Fibroblast of lung (primary cell): ENCODE data around the gene NPR1. TPM values are rescaled to one million over a fixed set of nuclear protein-coding genes. Genes with fewer than 3 reads are reported as not detected.
A peak's percentile ranks its signal among the peaks of the same experiment; 100 is the strongest.

Source experiments
- DNase-seq, 2 donors: peaks; one replicate each; pipeline versions ENCODE4 v3.0.0 to v3.0.0-alpha.2; 2010; ENCODE audit warnings: low read depth in 2 of 2
- H2AFZ ChIP-seq: 2 replicates; pipeline ENCODE4 v1.5.1; 2012; ENCODE audit warnings: low read length, control low read depth, inconsistent platforms
- H3K27ac ChIP-seq: 2 replicates; pipeline ENCODE4 v1.5.1; 2011; ENCODE audit warnings: low read length, control low read depth; ENCODE audit not compliant: insufficient read depth
- H3K27me3 ChIP-seq: 2 replicates; pipeline ENCODE4 v1.5.1; 2011; ENCODE audit warnings: mild to moderate bottlenecking, low read length; ENCODE audit not compliant: control insufficient read depth, insufficient read depth
- H3K36me3 ChIP-seq: 2 replicates; pipeline ENCODE4 v1.5.1; 2011; ENCODE audit warnings: low read length; ENCODE audit not compliant: control insufficient read depth, insufficient read depth
- H3K4me1 ChIP-seq: 2 replicates; pipeline ENCODE4 v1.5.1; 2011; ENCODE audit warnings: low read length; ENCODE audit not compliant: control insufficient read depth, insufficient read depth; ENCODE audit errors: extremely low read depth
- H3K4me2 ChIP-seq: 2 replicates; pipeline ENCODE4 v1.5.1; 2011; ENCODE audit warnings: low read length, control low read depth; ENCODE audit not compliant: insufficient read depth; ENCODE audit errors: extremely low read depth
- H3K4me3 ChIP-seq, 4 experiments: fragments of 200-600 bp in 1 of 4; sonication (generic) in 1 of 4; replicated peaks in 1 of 4; 2 replicates each; pipeline ENCODE4 v1.5.1; 2011 to 2016; ENCODE audit warnings: low read length in 4 of 4, low read depth in 3 of 4, mild to moderate bottlenecking in 3 of 4, control low read depth in 2 of 4, inconsistent platforms in 1 of 4, mixed read lengths in 1 of 4; ENCODE audit not compliant: insufficient read depth in 1 of 4; ENCODE audit errors: control extremely low read depth in 1 of 4
- H3K79me2 ChIP-seq: 2 replicates; pipeline ENCODE4 v1.5.1; 2012; ENCODE audit warnings: mild to moderate bottlenecking, low read length, inconsistent platforms; ENCODE audit not compliant: control insufficient read depth, insufficient read depth
- H3K9ac ChIP-seq: 2 replicates; pipeline ENCODE4 v1.5.1; 2011; ENCODE audit warnings: mild to moderate bottlenecking, low read length, control low read depth; ENCODE audit not compliant: insufficient read depth
- H3K9me3 ChIP-seq: 2 replicates; pipeline ENCODE4 v1.5.1; 2012; ENCODE audit warnings: low read depth, low read length; ENCODE audit not compliant: control insufficient read depth, insufficient read depth
- H4K20me1 ChIP-seq: 2 replicates; pipeline ENCODE4 v1.5.1; 2011; ENCODE audit warnings: low read length; ENCODE audit not compliant: control insufficient read depth, insufficient read depth; ENCODE audit errors: extremely low read depth
- CTCF ChIP-seq, 2 donors: IDR thresholded peaks in 1 of 2; conservative IDR thresholded peaks in 1 of 2; 1 replicate in 1 of 2; 2 replicates in 1 of 2; pipeline ENCODE4 v1.5.1; 2011 to 2012; ENCODE audit warnings: low read length in 2 of 2, control low read depth in 1 of 2, inconsistent platforms in 1 of 2, low read depth in 1 of 2, mild to moderate bottlenecking in 1 of 2
- EZH2 ChIP-seq: IDR thresholded peaks from 2 replicates; pipeline ENCODE4 v1.5.1; 2012; ENCODE audit warnings: low read length, control low read depth, mild to moderate bottlenecking; ENCODE audit errors: missing control alignments
- polyA plus RNA-seq, 2 donors: library from polyadenylated mRNA; depleted of rRNA in 1 of 2; stranded (reverse) in 1 of 2; unstranded in 1 of 2; fragments of >200 nt; gene quantifications; 2 replicates each; pipeline ENCODE4 v1.2.1, GENCODE V29; 2011 to 2012; ENCODE audit warnings: missing spikeins in 1 of 2
- total RNA-seq: library from RNA; depleted of rRNA; stranded (reverse); fragments of >200 nt; gene quantifications from 2 replicates; pipeline ENCODE4 v1.2.1, GENCODE V29; 2014

The NPR1 gene
- total and polyA plus RNA-seq, 2 donors (not counting 1 experiment from before 2014, with no cell fraction given), result 0.14 to 0.66 TPM

- H3K9me3 ChIP-seq, result no peaks in the 10 kb centered on the region
- peaks cover 1% of the 10 kb centered on the region for H3K36me3 ChIP-seq
- no peaks in the 10 kb centered on the region for H4K20me1 ChIP-seq
- H3K27ac ChIP-seq, result no peak overlapping the region
- H3K4me3 ChIP-seq, result no peak overlapping the region
- peaks cover 22% of the 10 kb centered on the region for H3K79me2 ChIP-seq
- no peak for DNase-seq
- no peaks in the 10 kb centered on the region for H3K27me3 ChIP-seq
- no peak overlapping the region for H3K4me2 ChIP-seq
- no peak overlapping the region for H2AFZ ChIP-seq
- H3K9ac ChIP-seq, result no peak overlapping the region
- peaks cover 9% of the 10 kb centered on the region for H3K4me1 ChIP-seq
- no peak for TF ChIP-seq EZH2
- no peak for TF ChIP-seq CTCF (conservative IDR thresholded peaks at IDR 0.05 in 1 of 2, IDR thresholded peaks at IDR 0.05 in 1 of 2; ENCODE audit: low read depth in 1 of 2, low read length in 2 of 2)
These were observed 48.1 kb upstream of the NPR1 start for GRCh38 chr1:153630384-153630783.

DNA sequence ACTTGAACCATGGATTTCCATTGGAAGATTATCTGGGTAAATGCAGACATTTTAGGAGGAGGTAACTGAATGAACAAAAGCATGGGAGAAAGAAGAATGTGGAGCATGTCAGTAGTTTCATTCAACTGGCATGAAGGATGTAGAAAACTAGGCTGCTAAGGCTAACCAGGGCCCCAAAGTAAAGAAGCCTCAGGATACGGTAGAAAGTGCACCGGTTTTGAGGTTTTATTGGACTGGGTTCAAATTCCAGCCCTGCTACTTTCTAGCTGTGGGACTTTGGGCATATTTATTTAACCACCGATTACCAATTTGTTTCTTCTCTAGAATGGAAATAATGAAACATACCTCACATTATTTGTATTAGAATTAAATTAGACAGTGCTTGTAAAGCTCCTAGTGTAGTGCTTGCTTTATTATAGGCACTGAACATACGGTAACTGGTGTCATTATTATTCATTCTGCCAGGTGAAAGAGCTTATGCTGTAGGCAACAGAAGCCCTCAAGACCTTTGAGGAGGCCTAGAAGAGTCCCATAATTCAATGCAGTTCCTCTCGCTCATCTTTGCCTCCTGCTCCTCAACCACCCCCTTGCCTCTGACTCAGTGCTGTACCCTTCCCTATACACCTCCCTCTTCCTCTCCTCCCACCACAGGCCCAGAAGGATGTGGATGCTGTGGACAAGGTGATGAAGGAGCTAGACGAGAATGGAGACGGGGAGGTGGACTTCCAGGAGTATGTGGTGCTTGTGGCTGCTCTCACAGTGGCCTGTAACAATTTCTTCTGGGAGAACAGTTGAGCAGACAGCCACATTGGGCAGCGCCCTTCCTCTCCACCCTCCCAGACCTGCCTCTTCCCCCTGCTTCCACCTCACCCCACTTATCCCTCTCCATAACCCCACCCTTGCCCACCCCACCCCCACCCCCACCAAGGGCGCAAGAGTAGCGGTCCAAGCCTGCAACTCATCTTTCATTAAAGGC is 47.2 kb upstream of the NPR1 start:
- DNase-seq, result peak in 1 of 2 donors; percentile 44
- Histone ChIP-seq H3K27me3 (no peaks in the 10 kb centered on the region), H3K4me1 (peaks cover 7% of the 10 kb centered on the region), H3K4me3 (no peak overlapping the region), H3K4me2 (no peak overlapping the region), H3K79me2 (peaks cover 24% of the 10 kb centered on the region), H4K20me1 (no peaks in the 10 kb centered on the region), H2AFZ (no peak overlapping the region), H3K9ac (no peak overlapping the region), H3K36me3 (no peaks in the 10 kb centered on the region), H3K9me3 (no peaks in the 10 kb centered on the region), H3K27ac (no peak overlapping the region)
- no peak for TF ChIP-seq CTCF (conservative IDR thresholded peaks at IDR 0.05 in 1 of 2, IDR thresholded peaks at IDR 0.05 in 1 of 2; ENCODE audit: low read depth in 1 of 2, low read length in 2 of 2)
- TF ChIP-seq EZH2, result no peak

GRCh38 chr1:153633161-153633753 is 45.2 kb upstream of the NPR1 start:
- peak overlapping the region; percentile 93 for H3K27ac ChIP-seq
- peak overlapping the region; percentile 16 to 92 (median 44) for H3K4me3 ChIP-seq
- peaks cover 7% of the 10 kb centered on the region for H3K4me1 ChIP-seq
- H4K20me1 ChIP-seq, result no peaks in the 10 kb centered on the region
- no peaks in the 10 kb centered on the region for H3K27me3 ChIP-seq
- H2AFZ ChIP-seq, result peak overlapping the region; percentile 21
- no peak for DNase-seq
- peaks cover 32% of the 10 kb centered on the region for H3K79me2 ChIP-seq
- H3K4me2 ChIP-seq, result peak overlapping the region; percentile 91
- peaks cover 12% of the 10 kb centered on the region for H3K36me3 ChIP-seq
- no peaks in the 10 kb centered on the region for H3K9me3 ChIP-seq
- TF ChIP-seq EZH2 (no peak), CTCF (conservative IDR thresholded peaks at IDR 0.05 in 1 of 2, IDR thresholded peaks at IDR 0.05 in 1 of 2; ENCODE audit: low read depth in 1 of 2, low read length in 2 of 2) (no peak)
- no peak overlapping the region for H3K9ac ChIP-seq
